ENCODE results near the gene CCDC194.
"Not testable (repeated sequence)": the region's sequence is repeated elsewhere in the genome, so short reads cannot be mapped to it uniquely, and the experiment has no call there.

The CCDC194 gene

DNA sequence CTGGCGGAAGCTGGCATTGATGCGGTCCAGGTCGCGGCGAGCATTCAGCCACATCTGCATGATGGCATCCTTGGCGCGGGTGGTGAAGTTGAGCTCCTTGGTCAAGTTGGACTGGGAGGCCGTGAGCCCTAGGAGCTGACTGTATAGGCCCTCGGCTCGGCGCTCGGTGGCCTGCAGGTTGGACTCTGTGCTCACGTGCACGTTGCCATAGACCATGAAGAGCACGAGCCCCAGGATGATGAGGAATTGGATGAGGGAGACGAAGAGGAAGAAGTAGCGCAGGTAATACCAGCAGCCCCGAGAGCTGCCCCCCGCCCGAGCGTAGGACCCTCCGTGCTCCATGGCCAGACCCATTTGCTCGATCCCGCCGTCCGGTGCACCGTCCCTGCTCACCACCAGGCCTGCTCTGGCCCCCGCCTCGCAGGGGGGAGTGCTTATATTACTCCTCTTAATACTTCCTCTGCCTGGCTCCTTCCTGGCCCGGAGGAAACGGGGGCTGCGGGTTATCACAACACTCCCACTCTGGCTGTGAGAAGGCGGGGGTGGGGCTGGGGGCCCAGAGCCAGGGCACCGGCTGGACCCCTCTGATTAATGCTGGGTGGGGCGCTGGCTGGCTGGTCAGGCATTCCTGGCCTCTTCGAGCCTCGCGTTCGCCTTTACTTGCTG lies 16.9 kb downstream of the CCDC194 start, which contains the start of gene PLVAP:
PLVAP (minus strand) TSS at position 408 of the 666 bp plus-strand sequence; CDS start at position 354, 54 bp downstream.
- DNase-seq (ENCODE audit: low spot score): no peak

DNA sequence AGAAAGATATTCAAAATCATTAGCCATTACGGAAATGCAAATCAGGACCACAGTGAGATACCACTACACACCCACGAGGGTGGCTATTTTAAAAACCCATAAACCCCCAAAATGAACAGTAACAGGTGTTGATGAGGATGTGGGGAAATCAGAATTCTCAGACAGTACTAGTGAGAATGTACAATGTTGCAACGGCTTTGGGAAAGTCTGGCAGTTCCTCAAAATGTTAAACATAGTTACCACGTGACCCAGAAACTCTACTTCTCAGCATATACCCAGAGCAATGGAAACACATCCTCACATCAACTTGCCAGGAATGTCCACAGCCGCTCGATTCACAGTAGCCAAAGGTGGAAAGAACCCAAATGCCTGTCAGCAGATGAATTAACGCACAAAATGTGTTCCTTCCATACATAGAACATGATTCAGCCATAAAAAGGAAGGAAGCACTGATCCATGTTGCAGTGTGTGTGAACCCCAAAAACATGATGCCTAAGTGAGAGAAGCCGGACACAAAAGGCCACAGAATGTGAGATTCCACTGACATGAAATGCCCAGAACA lies 23.9 kb downstream of the CCDC194 start:
- DNase-seq (ENCODE audit: low spot score): no peak

GRCh38 chr19:17365361-17365760 lies 28.6 kb downstream of the CCDC194 start:
- no peak for DNase-seq (ENCODE audit: low spot score)

DNA sequence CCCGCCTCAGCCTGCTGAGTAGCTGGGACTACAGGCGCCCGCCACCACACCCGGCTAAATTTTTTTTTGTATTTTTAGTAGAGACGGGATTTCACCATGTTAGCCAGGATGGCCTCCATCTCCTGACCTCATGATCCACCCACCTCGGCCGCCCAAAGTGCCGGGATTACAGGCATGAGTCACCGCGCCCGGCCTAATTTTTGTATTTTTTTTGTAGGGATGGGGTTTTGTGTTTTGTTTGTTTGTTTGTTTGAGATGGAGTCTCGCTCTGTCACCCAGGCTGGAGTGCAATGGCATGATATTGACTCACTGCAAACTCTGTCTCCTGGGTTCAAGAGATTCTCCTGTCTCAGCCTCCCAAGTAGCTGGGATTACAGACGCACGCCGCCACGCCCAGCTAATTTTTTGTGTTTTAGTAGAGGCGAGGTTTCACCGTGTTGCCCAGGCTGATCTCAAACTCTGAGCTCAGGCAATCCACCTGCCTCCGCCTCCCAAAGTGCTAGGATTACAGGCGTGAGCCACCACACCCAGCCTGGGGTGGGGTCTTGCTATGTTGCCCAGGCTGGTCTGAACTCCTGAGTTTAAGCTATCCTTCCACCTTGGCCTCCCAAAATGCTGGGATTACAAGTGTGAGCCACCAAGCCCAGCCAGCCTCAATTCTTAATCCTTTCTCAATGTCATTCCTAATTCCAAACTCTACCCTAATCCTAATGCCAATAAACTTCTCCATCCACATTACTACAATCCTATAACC lies 30.0 kb downstream of the CCDC194 start:
- not testable (repeated sequence) for DNase-seq (ENCODE audit: low spot score)

- DNase-seq (ENCODE audit: low spot score): no peak
Observed at GRCh38 chr19:17359905-17360800, 33.8 kb downstream of the CCDC194 start.

- no peak for DNase-seq (ENCODE audit: low spot score)
Observed at GRCh38 chr19:17358395-17358794, 35.6 kb downstream of the CCDC194 start.

- DNase-seq (ENCODE audit: low spot score): no peak
Observed at GRCh38 chr19:17357724-17358123, 36.3 kb downstream of the CCDC194 start.

- no peak for DNase-seq (ENCODE audit: low spot score)
Observed at GRCh38 chr19:17357078-17357666, 36.8 kb downstream of the CCDC194 start.

DNA sequence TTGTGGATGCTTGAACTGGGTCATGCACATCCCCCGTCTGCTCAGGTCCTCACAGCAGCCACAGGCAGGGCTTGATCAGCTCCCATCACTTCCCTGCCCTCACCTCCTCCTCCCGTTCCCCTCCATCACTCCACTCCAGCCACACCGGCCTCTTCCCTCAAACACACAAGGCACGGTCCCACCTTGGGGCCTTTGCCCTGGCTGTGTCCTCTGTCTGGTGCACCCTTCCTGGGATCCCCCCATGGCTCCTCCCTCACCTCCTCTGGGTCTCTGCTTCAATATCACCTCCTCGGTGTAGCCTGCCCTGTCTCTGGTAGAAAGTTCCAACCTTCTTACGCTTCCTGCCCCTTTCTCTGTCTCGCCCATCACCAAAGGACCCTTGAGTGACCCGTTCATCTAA lies 40.6 kb downstream of the CCDC194 start:
- no peak for DNase-seq (ENCODE audit: low spot score)

- no peak for DNase-seq (ENCODE audit: low spot score)
Observed at GRCh38 chr19:17352608-17353280, 41.3 kb downstream of the CCDC194 start.

DNA sequence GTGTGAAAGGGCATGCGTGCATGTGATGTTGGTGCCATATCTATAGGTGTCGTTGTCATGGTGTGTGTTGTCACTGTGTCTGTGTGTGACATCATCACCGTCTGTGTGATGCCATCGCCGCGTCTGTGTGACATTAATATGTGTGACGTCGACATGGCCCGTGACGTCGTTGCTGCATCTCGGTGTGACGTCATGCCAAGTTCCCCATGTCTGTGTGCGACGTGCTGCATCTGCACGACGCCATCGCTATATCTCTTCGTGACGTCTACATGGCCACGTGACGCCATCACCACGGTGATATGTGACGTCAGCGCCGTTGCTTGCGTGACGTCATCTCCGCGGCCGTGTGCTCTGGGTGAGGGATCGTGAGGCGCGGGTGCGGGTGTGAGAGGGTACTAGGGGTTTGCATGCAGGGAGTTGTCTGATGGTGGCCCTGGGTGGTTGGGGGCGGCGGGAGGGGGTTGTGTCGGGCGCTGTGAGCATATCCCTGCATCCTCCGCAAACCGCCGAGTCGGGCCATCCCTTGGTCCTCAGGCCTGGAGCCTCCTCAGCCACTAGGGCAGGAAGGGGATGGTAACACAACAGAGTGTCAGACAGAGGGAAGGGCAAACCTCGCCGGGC lies 42.1 kb downstream of the CCDC194 start:
- DNase-seq (ENCODE audit: low spot score): peak; percentile 38

- no peak for DNase-seq (ENCODE audit: low spot score)
Observed at GRCh38 chr19:17348700-17349099, 45.3 kb downstream of the CCDC194 start.

- DNase-seq (ENCODE audit: low spot score): no peak
Observed at GRCh38 chr19:17347877-17348276, 46.1 kb downstream of the CCDC194 start.

- DNase-seq (ENCODE audit: low spot score): no peak
Observed at GRCh38 chr19:17347361-17347760, 46.6 kb downstream of the CCDC194 start.

DNA sequence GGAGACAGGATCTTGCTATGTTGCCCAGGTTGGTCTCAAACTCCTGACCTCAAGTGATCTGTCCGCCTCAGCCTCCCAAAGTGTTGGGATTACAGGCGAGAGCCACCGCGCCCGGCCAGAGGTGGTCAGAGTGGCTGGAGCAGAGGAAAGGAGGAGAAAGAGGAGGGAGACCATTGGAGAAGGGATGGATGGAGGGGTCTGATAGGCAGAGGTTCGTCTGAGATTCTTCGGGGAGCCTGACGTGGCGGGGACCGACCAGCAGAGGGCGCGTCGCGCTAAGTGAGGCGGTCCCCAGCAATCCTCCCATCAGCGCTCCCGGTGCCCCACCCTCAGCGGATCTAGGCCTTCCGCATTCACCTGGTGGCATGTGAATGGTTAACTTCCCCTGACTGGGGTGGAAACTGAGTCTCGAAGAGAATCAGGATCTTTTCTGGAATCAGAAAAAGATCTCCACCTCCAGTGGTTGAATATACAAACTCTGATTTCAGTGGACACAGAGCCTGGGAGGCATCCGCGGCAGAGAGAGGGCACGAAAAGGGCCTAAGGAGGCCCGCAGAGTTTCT lies 47.8 kb downstream of the CCDC194 start:
- peak; percentile 52 for DNase-seq (ENCODE audit: low spot score)

DNA sequence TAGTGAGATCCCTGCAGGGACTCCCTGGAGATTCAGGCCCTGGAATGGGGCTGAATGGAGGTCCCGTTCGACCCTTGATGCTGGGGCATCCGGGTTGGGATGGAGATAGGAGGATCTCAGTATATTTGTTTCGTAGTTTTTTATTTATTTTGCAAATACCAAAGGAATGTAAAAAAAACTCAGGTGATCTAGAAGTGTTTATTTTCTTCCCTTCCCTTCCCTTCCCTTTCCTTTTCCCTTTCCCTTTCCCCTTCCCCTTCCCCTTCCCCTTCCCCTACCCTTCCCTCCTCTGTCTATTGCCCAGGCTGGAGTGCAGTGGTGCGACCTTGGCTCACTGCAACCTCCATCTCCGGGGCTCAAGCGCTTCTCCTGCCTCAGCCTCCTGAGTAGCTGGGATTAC lies 52.2 kb downstream of the CCDC194 start:
- no peak for DNase-seq (ENCODE audit: low spot score)

- DNase-seq (ENCODE audit: low spot score): no peak
Observed at GRCh38 chr19:17341386-17341785, 52.6 kb downstream of the CCDC194 start.

GRCh38 chr19:17340871-17341357 lies 53.1 kb downstream of the CCDC194 start:
- DNase-seq (ENCODE audit: low spot score): no peak
